Esophagus muscularis mucosa (tissue), 4 donors: ENCODE results near the gene ADAM23.

ENCODE experiments used
- EP300 ChIP-seq: sonication (generic); formaldehyde crosslinking; IDR thresholded peaks from one replicate; pipeline ENCODE4 v1.6.1; 2017; ENCODE audit warnings: antibody characterized with exemption
- POLR2AphosphoS5 ChIP-seq, 2 donors: sonication (generic); formaldehyde crosslinking; IDR thresholded peaks; one replicate each; pipeline ENCODE4 v1.6.1; 2017; ENCODE audit warnings: antibody characterized with exemption in 2 of 2
- TF ChIP-seq, protein P1 (sequence below), 3 experiments: fragments of 200-600 bp in 2 of 3; fragments of 450-650 bp in 1 of 3; sonication (generic) in 2 of 3; IDR thresholded peaks; one replicate each; pipeline ENCODE4 v1.5.1; 2017 to 2019; ENCODE audit warnings: antibody characterized with exemption in 3 of 3, mild to moderate bottlenecking in 2 of 3, moderate library complexity in 1 of 3

DNA sequence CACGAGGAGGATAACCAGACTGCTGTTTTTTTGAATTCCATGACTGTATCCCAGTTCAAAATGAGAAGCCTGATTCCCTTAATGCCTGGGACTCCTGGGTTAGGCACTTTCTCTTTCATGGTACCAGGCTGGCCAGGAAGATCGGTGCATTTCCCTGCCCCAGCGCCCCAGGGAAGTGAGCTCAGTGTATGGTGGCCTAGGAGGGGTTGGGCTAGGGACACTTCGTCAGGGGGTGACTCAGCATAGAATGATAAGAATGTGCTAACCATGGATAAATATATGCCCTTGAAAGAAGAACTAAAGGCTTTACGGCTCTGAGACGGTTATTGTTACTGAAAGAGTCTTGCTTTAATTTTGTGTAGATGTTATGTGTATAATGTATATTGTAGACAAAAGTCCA, 171.5 kb downstream of the ADAM23 start:
- TF ChIP-seq POLR2AphosphoS5 (IDR thresholded peaks at IDR 0.05) (no peak), EP300 (no peak)
- TF ChIP-seq, protein P1, sequence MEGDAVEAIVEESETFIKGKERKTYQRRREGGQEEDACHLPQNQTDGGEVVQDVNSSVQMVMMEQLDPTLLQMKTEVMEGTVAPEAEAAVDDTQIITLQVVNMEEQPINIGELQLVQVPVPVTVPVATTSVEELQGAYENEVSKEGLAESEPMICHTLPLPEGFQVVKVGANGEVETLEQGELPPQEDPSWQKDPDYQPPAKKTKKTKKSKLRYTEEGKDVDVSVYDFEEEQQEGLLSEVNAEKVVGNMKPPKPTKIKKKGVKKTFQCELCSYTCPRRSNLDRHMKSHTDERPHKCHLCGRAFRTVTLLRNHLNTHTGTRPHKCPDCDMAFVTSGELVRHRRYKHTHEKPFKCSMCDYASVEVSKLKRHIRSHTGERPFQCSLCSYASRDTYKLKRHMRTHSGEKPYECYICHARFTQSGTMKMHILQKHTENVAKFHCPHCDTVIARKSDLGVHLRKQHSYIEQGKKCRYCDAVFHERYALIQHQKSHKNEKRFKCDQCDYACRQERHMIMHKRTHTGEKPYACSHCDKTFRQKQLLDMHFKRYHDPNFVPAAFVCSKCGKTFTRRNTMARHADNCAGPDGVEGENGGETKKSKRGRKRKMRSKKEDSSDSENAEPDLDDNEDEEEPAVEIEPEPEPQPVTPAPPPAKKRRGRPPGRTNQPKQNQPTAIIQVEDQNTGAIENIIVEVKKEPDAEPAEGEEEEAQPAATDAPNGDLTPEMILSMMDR (IDR thresholded peaks at IDR 0.05) = no peak
